Endothelial cell of umbilical vein (primary cell): ENCODE measurements around the gene SPSB2. TPM values are rescaled to one million over a fixed set of nuclear protein-coding genes. Genes with fewer than 3 reads are reported as not detected.

Source experiments
- BruUV-seq: library from RNA; stranded (reverse); fragments of 400-500 nt; replicated peaks from 2 replicates; lab custom pipeline; 2021; lab: Mats Ljungman, UMichigan
- CTCF ChIA-PET: fragments of 300-600, 350-600 bp; sonication (Branson Sonifier 250); formaldehyde crosslinking; loops from one replicate; lab custom pipeline; 2021; ENCODE audit warnings: antibody characterized with exemption, inconsistent platforms; lab: Charles Lee
- POLR2A ChIA-PET: fragments of 300-600, 350-600 bp; sonication (Branson Sonifier 250); formaldehyde crosslinking; loops from one replicate; lab custom pipeline; 2021; ENCODE audit warnings: antibody characterized with exemption, inconsistent platforms; lab: Charles Lee
- DNase-seq: peaks from one replicate; pipeline ENCODE4 v3.0.0-alpha.2; 2011; ENCODE audit warnings: low read depth, low spot score
- FAIRE-seq: peaks from 2 replicates; lab custom pipeline; 2011; peaks lifted over from hg19 to GRCh38; lab: Jason Lieb, UNC
- H2AFZ ChIP-seq: 2 replicates; pipeline ENCODE4 v1.6.0; 2012; ENCODE audit warnings: low read depth, low read length, control low read depth, inconsistent platforms
- H3K27ac ChIP-seq: 2 replicates; pipeline ENCODE4 v1.5.1; 2011; ENCODE audit warnings: low read depth, mild to moderate bottlenecking, control low read depth, low read length, moderate library complexity; ENCODE audit not compliant: insufficient read depth
- H3K27me3 ChIP-seq, 2 experiments: 2 replicates each; pipeline versions ENCODE4 v1.6.0 to v1.6.1; 2011; ENCODE audit warnings: low read length in 2 of 2, mixed read lengths in 1 of 2; ENCODE audit not compliant: control insufficient read depth in 2 of 2, insufficient read depth in 2 of 2
- H3K36me3 ChIP-seq, 2 experiments: 2 replicates in 1 of 2; 3 replicates in 1 of 2; pipeline ENCODE4 v1.5.1; 2011; ENCODE audit warnings: low read length in 2 of 2, mild to moderate bottlenecking in 1 of 2, moderate library complexity in 1 of 2; ENCODE audit not compliant: control insufficient read depth in 2 of 2, insufficient read depth in 2 of 2; ENCODE audit errors: extremely low read depth in 1 of 2
- H3K4me1 ChIP-seq: 3 replicates; pipeline ENCODE4 v1.5.1; 2011; ENCODE audit warnings: mild to moderate bottlenecking, low read length; ENCODE audit not compliant: control insufficient read depth, insufficient read depth; ENCODE audit errors: extremely low read depth
- H3K4me2 ChIP-seq: 2 replicates; pipeline ENCODE4 v1.6.1; 2011; ENCODE audit warnings: low read length, control low read depth, mixed read lengths; ENCODE audit not compliant: insufficient read depth
- H3K4me3 ChIP-seq, 3 experiments: fragments of 200-600 bp in 1 of 3; sonication (generic), shearing (Covaris generic) in 1 of 3; replicated peaks in 1 of 3; 2 replicates each; pipeline ENCODE4 v1.5.1; 2011 to 2016; ENCODE audit warnings: control low read depth in 3 of 3, low read length in 3 of 3, mild to moderate bottlenecking in 2 of 3, inconsistent platforms in 1 of 3, low read depth in 1 of 3, moderate library complexity in 1 of 3; ENCODE audit not compliant: insufficient read depth in 1 of 3
- H3K79me2 ChIP-seq: 2 replicates; pipeline ENCODE4 v1.6.0; 2012; ENCODE audit warnings: low read length, inconsistent platforms; ENCODE audit not compliant: control insufficient read depth, insufficient read depth
- H3K9ac ChIP-seq: replicated peaks from 2 replicates; pipeline ENCODE3; 2011; ENCODE audit warnings: low read length, control low read depth; ENCODE audit not compliant: insufficient read depth; ENCODE audit errors: extremely low read depth
- H3K9me1 ChIP-seq: replicated peaks from 3 replicates; pipeline ENCODE4 v1.6.0; 2011; ENCODE audit warnings: mild to moderate bottlenecking, low read length; ENCODE audit not compliant: control insufficient read depth, insufficient read depth; ENCODE audit errors: extremely low read depth
- H3K9me3 ChIP-seq: replicated peaks from 2 replicates; pipeline ENCODE4 v1.5.1; 2012; ENCODE audit warnings: low read length, inconsistent platforms; ENCODE audit not compliant: control insufficient read depth, insufficient read depth
- H4K20me1 ChIP-seq: replicated peaks from 2 replicates; pipeline ENCODE3; 2011; ENCODE audit warnings: mild to moderate bottlenecking, low read length; ENCODE audit not compliant: control insufficient read depth, insufficient read depth; ENCODE audit errors: extremely low read depth
- EZH2 ChIP-seq: IDR thresholded peaks from 2 replicates; pipeline ENCODE4 v1.6.1; 2012; ENCODE audit warnings: borderline replicate concordance, low read depth, mild to moderate bottlenecking, moderate library complexity, low read length, inconsistent platforms; ENCODE audit not compliant: severe bottlenecking
- FOS ChIP-seq: IDR thresholded peaks from 2 replicates; pipeline ENCODE4 v1.6.1; 2011; ENCODE audit warnings: mild to moderate bottlenecking, low read length, moderate library complexity, borderline replicate concordance; ENCODE audit not compliant: insufficient read depth
- GATA2 ChIP-seq: IDR thresholded peaks from 2 replicates; pipeline ENCODE4 v1.7.0; 2011; ENCODE audit warnings: low read depth, mild to moderate bottlenecking, moderate library complexity, mixed read lengths, low read length; ENCODE audit not compliant: insufficient read length, insufficient read depth
- JUN ChIP-seq: IDR thresholded peaks from 2 replicates; pipeline ENCODE4 v1.6.1; 2011; ENCODE audit warnings: borderline replicate concordance, low read depth; ENCODE audit not compliant: insufficient read length, insufficient read depth
- MYC ChIP-seq: IDR thresholded peaks from one replicate; pipeline ENCODE4 v1.6.1; 2011; ENCODE audit warnings: mild to moderate bottlenecking, low read depth, low read length
- POLR2A ChIP-seq: IDR thresholded peaks from 2 replicates; pipeline ENCODE4 v1.6.1; 2012; ENCODE audit warnings: low read depth, mild to moderate bottlenecking, control low read depth, low read length
- POLR2AphosphoS5 ChIP-seq: IDR thresholded peaks from 2 replicates; pipeline ENCODE4 v1.6.1; 2012; ENCODE audit warnings: low read depth, mild to moderate bottlenecking, control low read depth, low read length, moderate library complexity; ENCODE audit not compliant: insufficient read depth
- dilution Hi-C: fragments of 300-500 bp; cut with MboI; formaldehyde crosslinking; loops from one replicate; pipeline ENCODE4 v1.15.0; 2019; ENCODE audit warnings: low sequenced_read_pairs; ENCODE audit not compliant: extremely low pct_ligation_motif_present
- intact Hi-C: fragments of 100-400 bp; cut with micrococcal nuclease; formaldehyde crosslinking; loops from one replicate; pipeline ENCODE4 v1.10.0; 2022
- polyA plus RNA-seq, 4 experiments: library from polyadenylated mRNA; depleted of rRNA in 3 of 4; stranded (reverse) in 3 of 4; unstranded in 1 of 4; fragments of >200 nt; gene quantifications; 2 replicates each; pipeline versions ENCODE4 v1.2.1 to v1.2.3, GENCODE V29; 2011 to 2012; ENCODE audit warnings: missing spikeins in 1 of 4
- total RNA-seq: library from RNA; stranded (reverse); gene quantifications from 2 replicates; pipeline ENCODE4 v1.2.3, GENCODE V29; 2021
- TF ChIP-seq, protein P1 (sequence below): IDR thresholded peaks from 2 replicates; pipeline ENCODE4 v1.6.1; 2011; ENCODE audit not compliant: insufficient read depth, insufficient read length
- TF ChIP-seq, protein P2 (sequence below), 2 donors: IDR thresholded peaks; 1 replicate in 1 of 2; 2 replicates in 1 of 2; pipeline ENCODE4 v1.5.1; 2011; ENCODE audit warnings: low read length in 2 of 2, mild to moderate bottlenecking in 2 of 2, moderate library complexity in 2 of 2, control low read depth in 1 of 2, inconsistent platforms in 1 of 2, low read depth in 1 of 2; ENCODE audit not compliant: insufficient read depth in 1 of 2; ENCODE audit errors: extremely low read depth in 1 of 2

Gene SPSB2
- total and polyA plus RNA-seq, 2 donors (not counting 3 experiments of a cell fraction or from before 2014, with no cell fraction given) = 3.8 to 6.9 TPM

GRCh38 chr12:6851153-6851920 lies 21.8 kb downstream of the SPSB2 start, which contains the start of gene CDCA3:
Gene CDCA3 (minus strand): TSS chr12:6851286. CDS start chr12:6850952, 334 bp downstream.
- dilution Hi-C loops (no loop called here), intact Hi-C loops (loop anchor here (1.0 to 2.0 kb wide), 2 partner anchors 17 to 98 kb away; partner anchors contain the start of gene MLF2)
- TF ChIP-seq, protein P1, sequence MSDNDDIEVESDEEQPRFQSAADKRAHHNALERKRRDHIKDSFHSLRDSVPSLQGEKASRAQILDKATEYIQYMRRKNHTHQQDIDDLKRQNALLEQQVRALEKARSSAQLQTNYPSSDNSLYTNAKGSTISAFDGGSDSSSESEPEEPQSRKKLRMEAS = peak; percentile 37
- TF ChIP-seq POLR2AphosphoS5 (peak; percentile 70), FOS (no peak), POLR2A (peak; percentile 82)
- no peaks in the 10 kb centered on the region for H3K9me3 ChIP-seq
- DNase-seq (peak; percentile 97), FAIRE-seq (peak; percentile 100)
- peak within 1 kb of the TSS; percentile 33 for H3K27ac ChIP-seq
- no TSS peak for BruUV-seq
- peaks cover 12 to 20% of the 10 kb centered on the region in 2 experiments for H3K36me3 ChIP-seq
- ChIA-PET CTCF (interaction anchor here (0.7 to 4.6 kb wide), 14 partner anchors 10 to 231 kb away, joined by 3 to 30 read pairs (median 4); partner anchors contain the start of genes COPS7A, GNB3, MLF2 and SPSB2), POLR2A (interaction anchor here (1.1 to 3.2 kb wide), 8 partner anchors 8 to 127 kb away, joined by 3 to 48 read pairs (median 6); partner anchors contain the start of genes COPS7A, MLF2, PTMS and SPSB2)
- H3K9me1 ChIP-seq = no peaks in the 10 kb centered on the region
- H2AFZ ChIP-seq = peak within 1 kb of the TSS; percentile 56
- peak within 1 kb of the TSS; percentile 85 for H3K4me2 ChIP-seq
- H3K4me1 ChIP-seq = peaks cover 24% of the 10 kb centered on the region
- no peaks in the 10 kb centered on the region for H4K20me1 ChIP-seq
- no peaks in the 10 kb centered on the region for H3K27me3 ChIP-seq
- H3K4me3 ChIP-seq = peak within 1 kb of the TSS; percentile 47 to 93 (median 70)
- H3K79me2 ChIP-seq = peaks cover 42% of the 10 kb centered on the region
- H3K9ac ChIP-seq = peak within 1 kb of the TSS; percentile 37

GRCh38 chr12:6850796-6851152 lies 22.3 kb downstream of the SPSB2 start:
- Histone ChIP-seq H3K79me2 (peaks cover 42% of the 10 kb centered on the region), H3K27me3 (no peaks in the 10 kb centered on the region), H2AFZ (no peak overlapping the region), H3K9me3 (no peaks in the 10 kb centered on the region), H3K4me1 (peaks cover 24% of the 10 kb centered on the region), H3K9ac (peak overlapping the region; percentile 37), H3K9me1 (no peaks in the 10 kb centered on the region), H3K4me3 (peak overlapping the region; percentile 34 to 70 (median 38)), H3K4me2 (peak overlapping the region; percentile 74), H3K36me3 (peaks cover 12 to 20% of the 10 kb centered on the region in 2 experiments), H4K20me1 (no peaks in the 10 kb centered on the region), H3K27ac (no peak overlapping the region)
- intact Hi-C loops = loop anchor here (1.0 to 2.0 kb wide), 2 partner anchors 16 to 97 kb away; partner anchors contain the start of gene MLF2
- FAIRE-seq (no peak), DNase-seq (no peak)
- TSS peak; percentile 53 for BruUV-seq
- dilution Hi-C loops = no loop called here
- CTCF ChIA-PET = interaction anchor here (0.7 to 4.6 kb wide), 6 partner anchors 9 to 231 kb away, joined by 3 to 30 read pairs (median 18); partner anchors contain the start of genes GNB3, MLF2, SPSB2 and TPI1
- POLR2A ChIA-PET = interaction anchor here (1.1 to 3.2 kb wide), 3 partner anchors 9 to 127 kb away, joined by 3 to 48 read pairs (median 7); partner anchors contain the start of genes COPS7A and TPI1
- TF ChIP-seq POLR2A (no peak), POLR2AphosphoS5 (no peak), EZH2 (no peak), JUN (no peak), GATA2 (no peak), MYC (no peak), FOS (no peak)
- TF ChIP-seq, protein P1 = no peak
- TF ChIP-seq, protein P2, sequence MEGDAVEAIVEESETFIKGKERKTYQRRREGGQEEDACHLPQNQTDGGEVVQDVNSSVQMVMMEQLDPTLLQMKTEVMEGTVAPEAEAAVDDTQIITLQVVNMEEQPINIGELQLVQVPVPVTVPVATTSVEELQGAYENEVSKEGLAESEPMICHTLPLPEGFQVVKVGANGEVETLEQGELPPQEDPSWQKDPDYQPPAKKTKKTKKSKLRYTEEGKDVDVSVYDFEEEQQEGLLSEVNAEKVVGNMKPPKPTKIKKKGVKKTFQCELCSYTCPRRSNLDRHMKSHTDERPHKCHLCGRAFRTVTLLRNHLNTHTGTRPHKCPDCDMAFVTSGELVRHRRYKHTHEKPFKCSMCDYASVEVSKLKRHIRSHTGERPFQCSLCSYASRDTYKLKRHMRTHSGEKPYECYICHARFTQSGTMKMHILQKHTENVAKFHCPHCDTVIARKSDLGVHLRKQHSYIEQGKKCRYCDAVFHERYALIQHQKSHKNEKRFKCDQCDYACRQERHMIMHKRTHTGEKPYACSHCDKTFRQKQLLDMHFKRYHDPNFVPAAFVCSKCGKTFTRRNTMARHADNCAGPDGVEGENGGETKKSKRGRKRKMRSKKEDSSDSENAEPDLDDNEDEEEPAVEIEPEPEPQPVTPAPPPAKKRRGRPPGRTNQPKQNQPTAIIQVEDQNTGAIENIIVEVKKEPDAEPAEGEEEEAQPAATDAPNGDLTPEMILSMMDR (IDR thresholded peaks at IDR 0.05; ENCODE audit: extremely low read depth in 1 of 2, insufficient read depth in 1 of 2, low read depth in 1 of 2, low read length in 2 of 2) = no peak
